Ishikawa (cell line): ENCODE results near the gene ATP5IF1.

ENCODE experiments used
- CEBPB ChIP-seq: IDR thresholded peaks from 2 replicates; pipeline ENCODE4 v1.6.1; 2012
- CREB1 ChIP-seq: IDR thresholded peaks from 2 replicates; pipeline ENCODE4 v1.6.1; 2012; ENCODE audit warnings: low read depth
- EGR1 ChIP-seq: IDR thresholded peaks from 2 replicates; pipeline ENCODE4 v1.6.1; 2012
- EP300 ChIP-seq: IDR thresholded peaks from 2 replicates; pipeline ENCODE4 v1.6.1; 2012; ENCODE audit warnings: borderline replicate concordance
- FOXM1 ChIP-seq: IDR thresholded peaks from 2 replicates; pipeline ENCODE4 v1.6.1; 2012; ENCODE audit warnings: low read depth, borderline replicate concordance
- MAX ChIP-seq: IDR thresholded peaks from 2 replicates; pipeline ENCODE4 v1.6.1; 2012
- NFIC ChIP-seq: IDR thresholded peaks from 2 replicates; pipeline ENCODE4 v1.6.1; 2012
- RAD21 ChIP-seq: IDR thresholded peaks from 2 replicates; pipeline ENCODE4 v1.6.1; 2012; ENCODE audit warnings: low read depth
- REST ChIP-seq: IDR thresholded peaks from 2 replicates; pipeline ENCODE4 v1.6.1; 2012; ENCODE audit warnings: low read depth, mild to moderate bottlenecking
- TAF1 ChIP-seq: IDR thresholded peaks from 2 replicates; pipeline ENCODE4 v1.6.1; 2012; ENCODE audit warnings: low read depth, mild to moderate bottlenecking
- TCF12 ChIP-seq: IDR thresholded peaks from 2 replicates; pipeline ENCODE4 v1.6.1; 2012; ENCODE audit warnings: low read depth
- TEAD4 ChIP-seq: IDR thresholded peaks from 2 replicates; pipeline ENCODE4 v1.6.1; 2012
- USF1 ChIP-seq: IDR thresholded peaks from 2 replicates; pipeline ENCODE4 v1.6.1; 2012
- YY1 ChIP-seq: IDR thresholded peaks from 2 replicates; pipeline ENCODE4 v1.6.1; 2012; ENCODE audit warnings: low read depth

DNA sequence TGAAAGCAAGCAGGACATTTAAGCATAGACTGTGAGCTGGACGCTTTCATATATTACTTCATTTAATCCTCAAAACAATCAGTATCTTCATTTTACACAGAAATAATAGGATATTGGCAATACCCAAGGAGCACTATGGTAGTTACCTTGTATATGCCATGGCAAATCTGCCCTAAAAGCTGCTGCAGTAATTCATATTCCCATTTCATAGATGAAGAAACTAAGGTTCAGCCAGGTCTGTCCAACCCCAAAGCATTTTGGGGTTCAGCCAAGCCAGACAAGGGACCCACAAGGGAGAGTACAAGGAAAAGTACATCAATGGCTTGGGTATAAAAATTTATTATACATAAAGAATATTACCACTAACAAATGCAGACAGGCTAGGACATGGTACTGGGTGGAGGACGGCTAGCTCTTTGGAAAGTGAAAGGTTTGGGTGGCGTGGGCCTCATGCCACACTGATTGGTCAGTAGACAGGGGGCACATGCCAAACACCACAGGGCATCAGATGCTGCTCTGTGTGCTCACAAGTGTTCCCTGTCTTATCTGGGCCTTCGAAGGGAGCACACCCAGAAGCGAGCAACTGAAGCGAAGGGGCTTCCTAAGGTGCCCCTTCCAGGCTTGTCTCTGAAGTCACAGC lies 35.6 kb upstream of the ATP5IF1 start:
- TF ChIP-seq EP300 = no peak
- TF ChIP-seq USF1 = no peak
- TF ChIP-seq REST = no peak
- TF ChIP-seq RAD21 = no peak
- TF ChIP-seq CEBPB = no peak
- TF ChIP-seq YY1 = no peak
- no peak for TF ChIP-seq NFIC
- no peak for TF ChIP-seq FOXM1
- TF ChIP-seq TAF1 = no peak
- TF ChIP-seq CREB1 = no peak
- TF ChIP-seq MAX = no peak
- TF ChIP-seq TCF12 = no peak
- no peak for TF ChIP-seq EGR1
- no peak for TF ChIP-seq TEAD4
